Measurements from ENCODE around the gene ACIN1.

DNA sequence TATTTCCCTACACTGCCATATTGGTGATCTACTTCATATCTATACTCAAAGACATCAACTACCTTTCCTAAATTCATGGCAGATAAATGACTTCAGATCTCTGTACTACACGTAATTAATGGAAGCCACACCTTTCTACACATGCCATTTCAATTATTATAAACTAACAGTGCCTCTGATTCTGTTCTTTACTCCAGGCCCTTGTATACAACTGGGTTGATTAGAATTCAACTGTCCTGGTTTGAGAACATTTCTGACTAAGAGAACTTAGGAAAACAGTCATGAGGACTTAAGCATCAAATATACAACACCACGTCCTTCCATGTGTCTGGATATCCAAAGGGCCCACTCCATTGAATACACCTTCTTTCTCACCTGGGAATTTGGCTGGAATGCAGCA lies 1.8 kb downstream of the ACIN1 start:
- TF ChIP-seq, protein P1, sequence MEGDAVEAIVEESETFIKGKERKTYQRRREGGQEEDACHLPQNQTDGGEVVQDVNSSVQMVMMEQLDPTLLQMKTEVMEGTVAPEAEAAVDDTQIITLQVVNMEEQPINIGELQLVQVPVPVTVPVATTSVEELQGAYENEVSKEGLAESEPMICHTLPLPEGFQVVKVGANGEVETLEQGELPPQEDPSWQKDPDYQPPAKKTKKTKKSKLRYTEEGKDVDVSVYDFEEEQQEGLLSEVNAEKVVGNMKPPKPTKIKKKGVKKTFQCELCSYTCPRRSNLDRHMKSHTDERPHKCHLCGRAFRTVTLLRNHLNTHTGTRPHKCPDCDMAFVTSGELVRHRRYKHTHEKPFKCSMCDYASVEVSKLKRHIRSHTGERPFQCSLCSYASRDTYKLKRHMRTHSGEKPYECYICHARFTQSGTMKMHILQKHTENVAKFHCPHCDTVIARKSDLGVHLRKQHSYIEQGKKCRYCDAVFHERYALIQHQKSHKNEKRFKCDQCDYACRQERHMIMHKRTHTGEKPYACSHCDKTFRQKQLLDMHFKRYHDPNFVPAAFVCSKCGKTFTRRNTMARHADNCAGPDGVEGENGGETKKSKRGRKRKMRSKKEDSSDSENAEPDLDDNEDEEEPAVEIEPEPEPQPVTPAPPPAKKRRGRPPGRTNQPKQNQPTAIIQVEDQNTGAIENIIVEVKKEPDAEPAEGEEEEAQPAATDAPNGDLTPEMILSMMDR (IDR thresholded peaks at IDR 0.05): no peak
- TF ChIP-seq ZFX (IDR thresholded peaks at IDR 0.05; ENCODE audit: borderline replicate concordance): no peak

All from 22Rv1 (cell line).